Stimulated activated CD8-positive, alpha-beta memory T cell treated with anti-CD3 and anti-CD28 coated beads, Interleukin-4, amount 100 ng/mL, for 24 hours (primary cell): ENCODE measurements around the gene PIMREG.
A peak's percentile ranks its signal among the peaks of the same experiment; 100 is the strongest.

Source experiments
- DNase-seq: peaks from one replicate; pipeline ENCODE4 v3.0.0-alpha.2; 2020; ENCODE audit warnings: low read depth

Gene PIMREG

GRCh38 chr17:6443692-6444570, at the start of gene PIMREG:
PIMREG (plus strand) TSS chr17:6444455; CDS start chr17:6445111, 656 bp downstream.
- DNase-seq: peak; percentile 93

GRCh38 chr17:6398955-6399354, 45.3 kb upstream of the PIMREG start:
- no peak for DNase-seq

- DNase-seq: no peak
Observed at GRCh38 chr17:6402258-6402657, 42.0 kb upstream of the PIMREG start.

GRCh38 chr17:6408276-6408675, 36.0 kb upstream of the PIMREG start:
- DNase-seq: no peak

GRCh38 chr17:6408735-6409134, 35.5 kb upstream of the PIMREG start:
- no peak for DNase-seq

- no peak for DNase-seq
Observed at GRCh38 chr17:6413065-6413464, 31.2 kb upstream of the PIMREG start.

- no peak for DNase-seq
Observed at GRCh38 chr17:6415616-6416015, 28.6 kb upstream of the PIMREG start.

- peak; percentile 11 for DNase-seq
Observed at GRCh38 chr17:6420173-6420641, 24.0 kb upstream of the PIMREG start.

- DNase-seq: peak; percentile 57
Observed at GRCh38 chr17:6421700-6422604, 22.3 kb upstream of the PIMREG start.

GRCh38 chr17:6422654-6423241, 21.5 kb upstream of the PIMREG start:
- no peak for DNase-seq

GRCh38 chr17:6423931-6424330, 20.3 kb upstream of the PIMREG start:
- no peak for DNase-seq

GRCh38 chr17:6425407-6425806, 18.8 kb upstream of the PIMREG start:
- DNase-seq: no peak

GRCh38 chr17:6426356-6427101, 17.7 kb upstream of the PIMREG start:
- DNase-seq: no peak

GRCh38 chr17:6427279-6427781, 16.9 kb upstream of the PIMREG start:
- peak; percentile 10 for DNase-seq

GRCh38 chr17:6428207-6428965, 15.9 kb upstream of the PIMREG start:
- no peak for DNase-seq

GRCh38 chr17:6429266-6429665, 15.0 kb upstream of the PIMREG start:
- DNase-seq: no peak

GRCh38 chr17:6430769-6431168, 13.5 kb upstream of the PIMREG start:
- no peak for DNase-seq

GRCh38 chr17:6435051-6435450, 9.2 kb upstream of the PIMREG start, which contains the start of gene AIPL1:
AIPL1 (minus strand) TSS chr17:6435121; CDS start chr17:6435104, 17 bp downstream.
- no peak for DNase-seq

GRCh38 chr17:6435968-6436367, 8.3 kb upstream of the PIMREG start:
- peak; percentile 32 for DNase-seq

GRCh38 chr17:6437466-6437865, 6.8 kb upstream of the PIMREG start:
- no peak for DNase-seq

GRCh38 chr17:6437956-6438355, 6.3 kb upstream of the PIMREG start:
- DNase-seq: no peak
